BE2C (cell line): ENCODE data around the gene ADAM8.
"Not testable (repeated sequence)": the region's sequence is repeated elsewhere in the genome, so short reads cannot be mapped to it uniquely, and the experiment has no call there.

ENCODE experiments used
- DNase-seq: peaks from one replicate; pipeline ENCODE4 v3.0.0-alpha.2; 2020
- H3K27me3 ChIP-seq: fragments of 250-450 bp; sonication (Bioruptor Pico); 2 replicates; pipeline ENCODE4 v1.5.1; 2020; ENCODE audit warnings: mild to moderate bottlenecking
- H3K36me3 ChIP-seq: fragments of 250-450 bp; sonication (Bioruptor Pico); 2 replicates; pipeline ENCODE4 v1.5.1; 2020; ENCODE audit warnings: mild to moderate bottlenecking
- H3K4me1 ChIP-seq: fragments of 250-450 bp; sonication (Bioruptor Pico); 2 replicates; pipeline ENCODE4 v1.5.1; 2020
- H3K4me3 ChIP-seq: 2 replicates; pipeline ENCODE4 v1.5.1; 2011; ENCODE audit warnings: low read depth, low read length
- H3K9me3 ChIP-seq: fragments of 250-450 bp; sonication (Bioruptor Pico); 2 replicates; pipeline ENCODE4 v1.5.1; 2020
- TF ChIP-seq, protein P1 (sequence below): IDR thresholded peaks from 2 replicates; pipeline ENCODE4 v1.5.1; 2012; ENCODE audit warnings: mild to moderate bottlenecking, low read depth, low read length

The ADAM8 gene

DNA sequence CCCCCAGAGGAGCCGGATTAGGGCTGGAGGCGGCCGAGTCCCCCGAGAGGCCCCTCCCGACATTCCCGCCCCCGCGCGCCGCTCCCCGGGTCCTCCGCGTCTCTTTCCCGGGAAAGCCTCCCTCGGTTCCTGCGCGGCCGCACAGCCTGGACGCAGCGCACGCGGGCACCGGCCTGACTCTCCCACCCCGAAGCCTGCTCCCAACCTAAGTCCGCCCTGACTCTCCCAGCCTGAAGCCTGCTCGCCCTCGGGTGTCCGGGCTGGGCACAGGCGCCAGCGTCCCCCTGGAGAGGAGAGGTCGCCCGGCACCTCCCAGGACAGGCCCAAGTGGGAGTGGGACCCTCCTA lies 39.5 kb downstream of the ADAM8 start:
- Histone ChIP-seq H3K36me3 (no peaks in the 10 kb centered on the region), H3K4me1 (no peaks in the 10 kb centered on the region), H3K27me3 (peaks cover 61% of the 10 kb centered on the region), H3K4me3 (no peak overlapping the region), H3K9me3 (no peaks in the 10 kb centered on the region)
- TF ChIP-seq, protein P1, sequence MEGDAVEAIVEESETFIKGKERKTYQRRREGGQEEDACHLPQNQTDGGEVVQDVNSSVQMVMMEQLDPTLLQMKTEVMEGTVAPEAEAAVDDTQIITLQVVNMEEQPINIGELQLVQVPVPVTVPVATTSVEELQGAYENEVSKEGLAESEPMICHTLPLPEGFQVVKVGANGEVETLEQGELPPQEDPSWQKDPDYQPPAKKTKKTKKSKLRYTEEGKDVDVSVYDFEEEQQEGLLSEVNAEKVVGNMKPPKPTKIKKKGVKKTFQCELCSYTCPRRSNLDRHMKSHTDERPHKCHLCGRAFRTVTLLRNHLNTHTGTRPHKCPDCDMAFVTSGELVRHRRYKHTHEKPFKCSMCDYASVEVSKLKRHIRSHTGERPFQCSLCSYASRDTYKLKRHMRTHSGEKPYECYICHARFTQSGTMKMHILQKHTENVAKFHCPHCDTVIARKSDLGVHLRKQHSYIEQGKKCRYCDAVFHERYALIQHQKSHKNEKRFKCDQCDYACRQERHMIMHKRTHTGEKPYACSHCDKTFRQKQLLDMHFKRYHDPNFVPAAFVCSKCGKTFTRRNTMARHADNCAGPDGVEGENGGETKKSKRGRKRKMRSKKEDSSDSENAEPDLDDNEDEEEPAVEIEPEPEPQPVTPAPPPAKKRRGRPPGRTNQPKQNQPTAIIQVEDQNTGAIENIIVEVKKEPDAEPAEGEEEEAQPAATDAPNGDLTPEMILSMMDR: no peak
- no peak for DNase-seq

GRCh38 chr10:133236401-133237240 lies 40.0 kb downstream of the ADAM8 start:
- no peaks in the 10 kb centered on the region for H3K4me1 ChIP-seq
- H3K9me3 ChIP-seq: no peaks in the 10 kb centered on the region
- H3K36me3 ChIP-seq: no peaks in the 10 kb centered on the region
- DNase-seq: no peak
- TF ChIP-seq, protein P1: no peak
- peaks cover 64% of the 10 kb centered on the region for H3K27me3 ChIP-seq
- H3K4me3 ChIP-seq: no peak overlapping the region

GRCh38 chr10:133235932-133236331 lies 40.7 kb downstream of the ADAM8 start:
- Histone ChIP-seq H3K36me3 (no peaks in the 10 kb centered on the region), H3K27me3 (peaks cover 65% of the 10 kb centered on the region), H3K9me3 (no peaks in the 10 kb centered on the region), H3K4me1 (no peaks in the 10 kb centered on the region), H3K4me3 (no peak overlapping the region)
- TF ChIP-seq, protein P1: no peak
- DNase-seq: no peak

DNA sequence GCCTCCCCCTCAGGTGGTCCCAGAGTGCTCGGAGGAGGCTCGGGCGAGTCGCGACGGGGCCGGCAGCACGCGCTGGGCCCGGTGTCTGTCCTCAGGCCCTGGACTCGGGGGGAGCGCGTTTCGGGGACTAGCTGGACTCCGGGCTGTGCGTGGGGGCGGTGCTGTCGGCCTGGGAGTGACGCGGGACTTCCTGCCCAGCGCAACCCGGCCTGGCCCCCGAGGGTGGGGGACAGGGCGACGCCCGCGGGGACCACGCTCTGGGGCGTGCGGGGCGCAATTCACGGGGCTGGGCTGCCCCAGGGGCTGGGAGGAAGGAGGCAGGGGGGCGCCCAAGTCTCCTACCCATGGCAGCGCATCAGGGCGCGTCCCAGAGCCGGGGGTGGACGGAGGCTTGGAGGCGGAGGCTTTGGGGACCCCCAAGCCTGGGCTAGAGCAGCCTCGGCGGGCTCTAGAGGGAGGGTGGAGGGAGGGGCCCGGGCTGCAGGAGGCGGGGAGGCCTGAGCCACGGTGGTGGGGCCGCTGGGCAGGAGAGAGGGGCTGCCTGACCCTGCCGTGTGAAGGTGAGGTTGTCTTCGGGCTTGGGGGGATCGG lies 41.3 kb downstream of the ADAM8 start:
- H3K27me3 ChIP-seq: peaks cover 69% of the 10 kb centered on the region

DNA sequence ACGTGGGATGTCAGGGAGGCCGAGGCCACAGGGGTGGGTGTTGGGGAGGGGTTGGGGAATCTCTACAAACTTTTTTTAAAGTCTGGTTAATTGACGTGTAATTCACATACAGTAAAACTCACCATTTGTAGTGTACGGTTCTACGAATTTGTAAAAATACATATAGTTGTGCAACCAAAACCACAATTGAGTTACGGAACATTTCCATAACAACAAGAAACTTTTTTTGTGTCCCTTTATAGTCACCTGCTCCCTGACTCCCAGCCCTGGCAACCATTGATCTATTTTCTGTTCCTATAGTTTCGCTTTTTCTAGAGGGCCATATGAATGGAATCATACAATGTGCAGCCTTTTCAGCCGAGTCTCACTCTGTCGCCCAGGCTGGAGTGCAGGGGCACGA lies 41.9 kb downstream of the ADAM8 start:
- not testable (repeated sequence) for DNase-seq, H3K36me3 ChIP-seq, H3K4me3 ChIP-seq, H3K9me3 ChIP-seq, H3K4me1 ChIP-seq
- H3K27me3 ChIP-seq: peaks cover 72% of the 10 kb centered on the region

More for the DNA sequence above, 41.3 kb downstream of the ADAM8 start:
- Histone ChIP-seq H3K4me3 (no peak overlapping the region), H3K9me3 (no peaks in the 10 kb centered on the region), H3K4me1 (no peaks in the 10 kb centered on the region), H3K36me3 (no peaks in the 10 kb centered on the region)
- TF ChIP-seq, protein P1: no peak
- no peak for DNase-seq

DNA sequence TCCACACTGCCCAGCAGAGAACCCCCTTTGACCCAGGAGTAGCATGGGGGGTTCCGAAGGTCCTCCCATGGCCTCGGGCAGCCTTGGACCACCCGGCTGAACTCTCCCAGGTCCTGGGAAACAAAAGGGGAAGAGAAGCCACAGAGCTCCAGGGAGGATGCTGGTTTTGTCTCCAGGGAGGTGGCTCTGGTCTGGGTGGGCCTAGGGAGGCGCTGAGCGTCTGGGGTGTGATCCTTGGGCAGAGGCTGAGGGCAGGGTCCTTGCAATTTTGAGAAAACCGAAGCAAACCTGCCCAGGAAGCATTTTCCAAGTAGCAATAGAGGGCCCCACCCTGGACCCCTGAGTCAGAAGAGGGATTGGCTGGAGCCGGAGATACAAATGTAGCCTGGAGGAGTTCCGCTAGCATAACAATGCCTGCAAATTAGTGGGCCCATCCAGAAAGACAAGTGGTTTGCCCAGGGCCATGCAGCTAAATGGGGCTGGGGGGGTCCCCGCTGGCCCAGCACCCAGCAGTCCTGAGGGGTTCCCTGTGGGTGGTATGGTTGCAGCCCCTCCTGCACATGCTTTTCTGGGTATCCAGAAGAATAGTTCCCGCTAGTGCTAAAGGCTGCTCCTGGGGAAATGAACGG lies 44.6 kb downstream of the ADAM8 start:
- DNase-seq: no peak
- peaks cover 70% of the 10 kb centered on the region for H3K27me3 ChIP-seq

More for the DNA sequence above, 44.6 kb downstream of the ADAM8 start:
- Histone ChIP-seq H3K4me3 (no peak overlapping the region), H3K9me3 (no peaks in the 10 kb centered on the region), H3K36me3 (no peaks in the 10 kb centered on the region), H3K4me1 (no peaks in the 10 kb centered on the region)
- TF ChIP-seq, protein P1: no peak
